Measurements from ENCODE around the gene OR52N1. TPM values are rescaled to one million over a fixed set of nuclear protein-coding genes. Genes with fewer than 3 reads are reported as not detected.

The OR52N1 gene
- total and polyA plus RNA-seq, 8 donors = not detected

GRCh38 chr11:5807580-5807979 lies 16.5 kb upstream of the OR52N1 start:
- Histone ChIP-seq H3K4me3 (no peak overlapping the region), H3K36me3 (no peaks in the 10 kb centered on the region), H3K27me3 (no peaks in the 10 kb centered on the region), H3K9me3 (peaks cover 0 to 8% of the 10 kb centered on the region in 2 donors), H3K27ac (no peak overlapping the region), H3K4me1 (peaks cover 0 to 13% of the 10 kb centered on the region in 2 donors)
- DNase-seq = no peak
- no peak for ATAC-seq
- no peak for TF ChIP-seq CTCF (IDR thresholded peaks at IDR 0.05)
- intact Hi-C loops (cut with DNase I) = loop anchor here in 1 of 2 donors (5.0 kb wide), 1 partner anchor 330 kb away; no protein-coding TSS in a partner anchor

GRCh38 chr11:5803982-5804381 lies 12.9 kb upstream of the OR52N1 start:
- Histone ChIP-seq H3K27ac (no peak overlapping the region), H3K4me1 (peaks cover 0 to 8% of the 10 kb centered on the region in 2 donors), H3K36me3 (no peaks in the 10 kb centered on the region), H3K9me3 (peaks cover 0 to 8% of the 10 kb centered on the region in 2 donors), H3K4me3 (no peak overlapping the region), H3K27me3 (no peaks in the 10 kb centered on the region)
- no peak for DNase-seq
- no peak for TF ChIP-seq CTCF (IDR thresholded peaks at IDR 0.05)
- no peak for ATAC-seq
- intact Hi-C loops (cut with DNase I) = no loop called here

GRCh38 chr11:5796541-5796940 lies 5.5 kb upstream of the OR52N1 start:
- Histone ChIP-seq H3K9me3 (no peaks in the 10 kb centered on the region), H3K4me1 (no peaks in the 10 kb centered on the region), H3K4me3 (no peak overlapping the region), H3K36me3 (no peaks in the 10 kb centered on the region), H3K27me3 (peaks cover 0 to 4% of the 10 kb centered on the region in 2 donors), H3K27ac (no peak overlapping the region)
- no peak for ATAC-seq
- intact Hi-C loops (cut with DNase I) = no loop called here
- DNase-seq = no peak
- TF ChIP-seq CTCF (IDR thresholded peaks at IDR 0.05) = no peak

GRCh38 chr11:5783255-5783654 lies 7.8 kb downstream of the OR52N1 start, which contains the start of gene OR52N5:
OR52N5 (minus strand) TSS chr11:5783355; CDS start chr11:5778634, 4,721 bp downstream.
- Histone ChIP-seq H3K4me3 (no peak within 1 kb of the TSS), H3K36me3 (no peaks in the 10 kb centered on the region), H3K9me3 (no peaks in the 10 kb centered on the region), H3K4me1 (no peaks in the 10 kb centered on the region), H3K27me3 (no peaks in the 10 kb centered on the region), H3K27ac (no peak within 1 kb of the TSS)
- DNase-seq (no peak), ATAC-seq (no peak)
- TF ChIP-seq CTCF (IDR thresholded peaks at IDR 0.05) = no peak
- intact Hi-C loops (cut with DNase I) = no loop called here

GRCh38 chr11:5767056-5767455 lies 24.0 kb downstream of the OR52N1 start:
- intact Hi-C loops (cut with DNase I) = no loop called here
- Histone ChIP-seq H3K9me3 (no peaks in the 10 kb centered on the region), H3K4me1 (no peaks in the 10 kb centered on the region), H3K27me3 (no peaks in the 10 kb centered on the region), H3K27ac (no peak overlapping the region), H3K36me3 (no peaks in the 10 kb centered on the region), H3K4me3 (no peak overlapping the region)
- DNase-seq (no peak), ATAC-seq (no peak)
- no peak for TF ChIP-seq CTCF (IDR thresholded peaks at IDR 0.05)

All from left lung (tissue), 10 donors.